GM12864 (cell line): ENCODE data around the gene PRKCZ.

Experiments
- DNase-seq: peaks from one replicate; pipeline ENCODE4 v3.0.0-alpha.2; 2011; ENCODE audit warnings: low read depth
- H3K4me3 ChIP-seq: 2 replicates; pipeline ENCODE4 v1.5.1; 2011; ENCODE audit warnings: mild to moderate bottlenecking, low read depth, low read length, control low read depth
- CTCF ChIP-seq: IDR thresholded peaks from 2 replicates; pipeline ENCODE4 v1.5.1; 2011; ENCODE audit warnings: low read depth, mild to moderate bottlenecking, moderate library complexity, low read length, control low read depth, inconsistent platforms; ENCODE audit errors: missing control alignments

PRKCZ gene

DNA sequence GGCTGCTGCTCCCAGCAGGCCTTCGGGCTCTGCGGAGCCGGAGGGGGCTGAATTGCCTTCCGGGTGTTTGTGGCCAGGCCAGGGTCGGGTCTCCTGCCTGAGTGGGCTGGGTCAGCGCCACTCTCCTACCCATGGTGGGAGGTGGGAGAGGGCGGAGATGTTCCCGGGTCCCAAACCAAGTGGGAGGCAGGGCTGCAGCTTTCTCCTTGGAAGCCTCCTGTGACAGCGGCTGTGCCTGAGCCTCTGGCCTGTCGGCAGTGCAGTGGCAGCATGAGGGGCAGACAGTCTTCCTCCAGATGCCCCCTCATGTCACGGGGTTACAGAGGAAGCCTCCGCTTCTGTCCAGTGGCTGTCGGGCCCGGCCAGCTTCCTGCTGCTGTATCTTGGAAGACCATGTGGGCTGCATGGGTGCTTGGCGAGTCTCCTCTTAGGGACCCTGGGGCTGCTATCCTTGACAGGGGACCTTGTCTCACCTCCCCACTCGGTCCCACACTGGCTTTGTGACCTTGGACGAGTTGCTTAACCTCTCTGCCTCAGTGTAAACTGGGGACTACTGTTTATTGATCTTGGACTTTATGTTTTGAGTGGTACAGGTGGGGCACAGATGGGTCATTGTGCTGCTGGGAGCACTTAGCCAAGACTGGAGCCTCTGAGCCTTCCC, 182.2 kb downstream of the PRKCZ start:
- no peak overlapping the region for H3K4me3 ChIP-seq
- DNase-seq: no peak
- no peak for TF ChIP-seq CTCF

GRCh38 chr1:2232916-2233438, 182.8 kb downstream of the PRKCZ start:
- no peak for TF ChIP-seq CTCF
- H3K4me3 ChIP-seq: no peak overlapping the region
- no peak for DNase-seq

GRCh38 chr1:2233468-2233867, 183.3 kb downstream of the PRKCZ start:
- DNase-seq: no peak
- no peak overlapping the region for H3K4me3 ChIP-seq
- no peak for TF ChIP-seq CTCF

- no peak overlapping the region for H3K4me3 ChIP-seq
- no peak for TF ChIP-seq CTCF
- no peak for DNase-seq
Observed at GRCh38 chr1:2233997-2234761, 184.0 kb downstream of the PRKCZ start.

DNA sequence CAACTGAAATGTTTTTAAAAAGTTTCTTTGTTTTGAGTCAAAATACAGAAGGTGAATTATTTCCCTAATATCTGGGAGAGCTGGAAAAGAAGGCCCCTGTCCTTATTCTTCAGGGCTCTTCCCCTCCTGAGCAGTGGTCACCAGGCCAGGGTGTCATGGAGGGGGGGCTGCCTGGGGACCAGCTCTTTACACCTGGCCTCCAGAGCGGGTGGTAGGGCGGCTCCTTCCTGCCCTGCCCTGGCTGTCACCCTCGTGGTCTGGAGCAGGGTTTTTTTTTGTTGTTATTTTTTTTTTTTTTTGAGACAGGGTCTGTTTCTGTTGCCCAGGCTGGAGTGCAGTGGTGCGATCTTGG, 184.5 kb downstream of the PRKCZ start:
- no peak for TF ChIP-seq CTCF
- no peak overlapping the region for H3K4me3 ChIP-seq
- no peak for DNase-seq
